UCSD-AML1 (cell line): ENCODE measurements around the gene ATP6V1B1.
A peak's percentile ranks its signal among the peaks of the same experiment; 100 is the strongest.
"Not testable (repeated sequence)": the region's sequence is repeated elsewhere in the genome, so short reads cannot be mapped to it uniquely, and the experiment has no call there.

Experiments used
- DNase-seq: peaks from one replicate; lab custom pipeline; 2025; ENCODE audit not compliant: unreplicated experiment; lab: John Stamatoyannopoulos, UW

Gene ATP6V1B1

DNA sequence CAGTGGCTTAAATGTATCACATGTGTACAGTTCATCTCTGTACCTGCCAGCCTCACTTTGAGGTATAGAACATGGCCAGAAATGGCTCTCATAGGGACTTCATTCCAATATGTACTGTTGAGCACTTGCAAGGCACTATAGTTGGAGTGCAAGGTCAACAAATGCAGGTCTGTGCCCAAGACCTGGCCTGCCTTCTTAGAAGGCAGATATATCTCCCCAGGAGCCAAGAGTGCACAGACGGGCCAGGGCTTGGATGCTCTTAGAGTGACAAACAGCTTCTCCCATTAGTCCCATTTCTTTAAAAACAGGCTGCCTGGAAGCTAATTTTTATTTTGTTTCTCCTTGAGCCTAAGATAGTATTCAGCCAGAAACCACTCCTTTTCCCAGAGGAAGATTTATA, 51.7 kb downstream of the ATP6V1B1 start:
- no peak for DNase-seq

- no peak for DNase-seq
These were observed 52.5 kb downstream of the ATP6V1B1 start for GRCh38 chr2:70988151-70988550.

GRCh38 chr2:70988726-70989648, 53.3 kb downstream of the ATP6V1B1 start:
- no peak for DNase-seq

- no peak for DNase-seq
These were observed 54.5 kb downstream of the ATP6V1B1 start for GRCh38 chr2:70990216-70990615.

- DNase-seq = no peak
These were observed 55.4 kb downstream of the ATP6V1B1 start for GRCh38 chr2:70991142-70991541.

DNA sequence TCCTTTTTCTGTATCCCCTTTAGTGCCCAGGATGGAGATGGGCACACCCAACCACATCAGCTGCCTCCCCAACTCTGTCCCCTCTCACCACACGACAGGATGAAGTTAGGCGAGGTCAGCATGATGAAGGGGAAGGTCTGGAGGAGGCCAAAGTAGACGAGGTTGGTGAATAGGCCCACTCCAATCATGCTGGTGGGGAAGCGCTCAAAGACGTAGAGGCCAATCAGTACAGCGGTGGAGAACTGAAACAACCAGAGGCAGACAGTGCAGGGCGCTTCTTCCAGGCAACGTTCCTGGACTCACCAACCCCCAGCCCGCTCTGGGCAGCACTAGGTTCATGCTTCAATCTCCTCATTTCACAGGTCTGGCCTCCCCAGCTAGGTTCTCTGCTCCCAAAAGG, 56.0 kb downstream of the ATP6V1B1 start:
- DNase-seq = no peak

GRCh38 chr2:70992945-70993853, 57.5 kb downstream of the ATP6V1B1 start:
- DNase-seq = no peak

GRCh38 chr2:70994009-70994698, 58.5 kb downstream of the ATP6V1B1 start:
- DNase-seq = peak; percentile 41

DNA sequence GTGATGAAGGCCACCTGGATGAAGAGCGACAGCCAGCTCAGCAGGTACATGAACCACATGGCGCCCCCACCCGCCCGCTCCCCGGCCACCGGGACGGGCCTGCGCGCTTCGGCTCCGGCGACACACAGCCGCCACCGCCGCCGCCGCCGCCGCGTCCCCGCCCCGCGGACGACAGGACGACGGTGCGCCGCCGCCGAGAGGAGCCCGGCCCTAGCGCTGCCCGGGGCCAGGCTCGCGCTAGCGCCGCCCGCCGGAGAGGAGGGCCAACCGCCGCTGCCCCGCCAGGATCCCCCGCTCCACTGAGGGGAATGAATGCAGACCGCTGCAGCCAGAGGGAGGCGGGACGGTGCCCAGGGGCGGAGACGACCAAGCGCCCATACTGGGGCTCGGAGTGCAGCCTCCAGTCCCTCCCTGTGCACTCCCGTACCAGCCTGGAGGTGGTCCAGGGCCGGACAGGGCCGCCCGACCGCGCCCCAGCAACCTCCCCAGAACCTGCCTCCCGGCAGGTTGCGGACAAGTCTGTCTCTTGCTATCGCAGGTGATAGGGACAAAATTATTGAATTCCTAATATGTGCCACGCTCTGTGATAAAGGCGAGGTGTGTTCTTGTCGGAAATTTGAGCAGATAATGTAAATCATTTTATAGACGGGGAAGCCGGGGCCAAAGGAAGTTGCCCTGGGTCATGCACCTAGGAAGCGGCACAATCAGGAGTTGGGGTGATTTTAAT, 59.2 kb downstream of the ATP6V1B1 start, which contains the start of gene TEX261:
Gene TEX261 (minus strand): TSS at position 175 of the 727 bp plus-strand sequence. CDS start 116 bp downstream, at position 59.
- peak; percentile 93 for DNase-seq

GRCh38 chr2:70995426-70995729, 59.7 kb downstream of the ATP6V1B1 start:
- DNase-seq = peak; percentile 42

- not testable (repeated sequence) for DNase-seq
These were observed 63.2 kb downstream of the ATP6V1B1 start for GRCh38 chr2:70998885-70999284.

GRCh38 chr2:70999362-70999761, 63.7 kb downstream of the ATP6V1B1 start:
- peak; percentile 39 for DNase-seq

GRCh38 chr2:70999931-71000330, 64.2 kb downstream of the ATP6V1B1 start:
- DNase-seq = not testable (repeated sequence)

DNA sequence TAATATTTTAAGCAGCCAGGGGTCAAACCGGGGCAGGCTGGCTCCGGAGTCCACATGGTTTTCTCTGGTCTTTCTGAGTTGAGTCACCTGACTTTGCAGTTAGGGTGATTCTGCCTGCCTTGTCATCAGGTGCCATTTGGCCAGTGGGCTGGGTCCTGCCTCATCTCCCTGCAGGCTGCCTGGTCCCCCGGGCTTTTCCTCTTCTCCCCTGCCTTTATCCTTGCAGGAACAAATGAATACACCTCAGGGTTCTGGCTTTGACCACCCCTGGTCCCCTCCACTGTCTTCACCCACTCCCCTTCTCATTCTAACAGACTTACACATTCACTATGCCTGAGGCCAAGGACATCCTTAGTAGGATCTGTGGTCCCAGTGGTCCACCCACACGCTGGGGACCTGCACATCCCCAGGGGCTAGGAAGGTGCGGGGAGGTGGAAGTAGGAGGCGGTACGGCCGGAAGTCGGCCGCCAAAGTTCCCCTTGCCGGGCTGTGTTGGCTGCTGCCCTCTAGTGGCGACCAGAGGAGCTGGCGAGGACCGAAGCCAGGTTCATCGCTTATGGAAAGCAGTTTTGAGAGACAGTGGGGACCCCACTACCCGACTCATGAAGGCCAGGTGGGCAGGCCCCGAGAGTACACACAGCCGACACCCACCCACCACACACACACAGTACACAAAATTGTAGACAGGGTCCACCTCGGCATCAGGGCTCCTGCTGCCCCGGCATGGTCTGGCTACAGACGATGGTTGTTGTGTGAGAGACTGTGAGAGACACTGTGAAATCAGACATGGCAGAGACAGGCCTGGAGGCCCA, 65.3 kb downstream of the ATP6V1B1 start:
- peak; percentile 73 for DNase-seq

DNA sequence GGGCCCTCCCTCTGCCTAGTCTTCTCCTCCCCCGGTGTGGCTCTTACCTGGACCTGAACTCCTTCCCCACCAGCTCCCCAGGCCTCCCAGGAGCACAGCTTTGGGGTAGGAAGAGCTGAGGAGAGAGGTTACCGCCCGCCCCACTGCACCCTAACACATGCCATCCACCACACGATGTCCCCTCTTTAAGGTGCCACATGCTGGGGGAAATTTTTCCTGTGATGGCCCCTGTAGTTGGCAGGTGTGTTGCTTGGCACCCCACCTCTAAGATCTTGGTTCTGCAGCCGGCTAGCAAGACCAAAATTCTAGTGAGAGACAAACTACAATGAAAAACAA, 65.9 kb downstream of the ATP6V1B1 start:
- no peak for DNase-seq

GRCh38 chr2:71001981-71002570, 66.4 kb downstream of the ATP6V1B1 start:
- no peak for DNase-seq

DNA sequence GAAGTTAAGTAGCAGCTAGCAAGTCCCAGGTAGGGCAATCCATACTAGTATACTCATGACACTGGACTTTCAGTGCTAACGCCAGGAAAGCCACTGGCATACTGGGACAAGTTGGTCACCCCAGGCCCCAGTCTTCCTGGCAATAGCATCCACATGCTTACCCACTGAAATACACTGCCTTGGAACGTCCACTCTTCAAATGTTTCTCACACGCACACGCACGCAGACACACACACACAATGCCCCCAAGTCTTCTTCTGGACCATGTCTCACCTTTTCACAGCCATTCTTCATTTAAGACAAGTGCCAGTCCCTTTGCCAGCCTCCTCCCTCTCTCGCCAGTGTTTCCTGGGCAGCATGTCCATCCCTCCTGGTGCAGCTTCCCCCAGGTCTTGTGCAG, 67.7 kb downstream of the ATP6V1B1 start:
- DNase-seq = no peak

DNA sequence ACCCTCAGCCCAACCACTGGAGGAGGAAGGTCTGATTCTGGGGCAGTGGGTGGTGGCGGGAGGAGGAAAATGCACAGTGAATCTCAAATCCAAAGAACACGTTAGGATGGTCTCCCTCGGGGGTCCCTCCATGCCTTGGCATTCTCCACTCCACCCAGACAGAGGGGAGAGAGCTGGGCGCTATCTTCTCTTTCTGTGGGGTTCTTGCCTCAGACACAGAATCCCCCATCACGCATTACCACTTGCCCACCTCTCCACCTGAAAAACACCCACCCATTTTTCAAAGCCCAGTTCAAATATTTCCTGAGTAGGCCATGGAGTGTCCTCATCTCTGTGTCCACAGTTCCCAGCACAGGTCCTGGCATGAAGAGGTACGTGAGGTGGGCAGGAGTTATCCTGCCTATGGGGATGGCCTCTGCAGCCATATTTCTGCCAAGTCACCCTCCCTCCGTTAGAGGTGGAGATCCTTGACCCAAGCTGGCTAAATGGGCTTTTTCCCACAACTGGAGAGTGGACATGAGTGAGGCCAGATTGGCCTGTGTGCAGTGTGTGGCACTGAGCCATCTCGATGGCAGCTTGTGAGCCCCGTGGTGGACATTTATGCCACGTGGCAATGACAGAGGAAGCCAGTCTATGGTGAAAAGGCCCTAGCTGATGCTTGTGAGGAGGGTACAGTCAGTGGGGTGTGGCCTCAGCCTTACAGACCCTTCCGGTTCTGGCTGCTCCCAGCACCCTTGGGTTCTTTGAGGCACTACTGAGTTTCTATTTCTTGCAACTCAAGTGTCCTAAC, 68.5 kb downstream of the ATP6V1B1 start:
- DNase-seq = no peak

GRCh38 chr2:71004857-71005256, 69.2 kb downstream of the ATP6V1B1 start:
- DNase-seq = no peak
